VCaP (cell line): ENCODE results near the gene SMYD3.

Source experiments
- H3K27ac ChIP-seq: fragments of 450-650 bp; 2 replicates; pipeline ENCODE4 v1.5.1; 2017
- TF ChIP-seq, protein P1 (sequence below): fragments of 450-650 bp; conservative IDR thresholded peaks from 2 replicates; pipeline ENCODE4 v1.5.1; 2017; ENCODE audit warnings: mild to moderate bottlenecking, moderate library complexity

The SMYD3 gene

DNA sequence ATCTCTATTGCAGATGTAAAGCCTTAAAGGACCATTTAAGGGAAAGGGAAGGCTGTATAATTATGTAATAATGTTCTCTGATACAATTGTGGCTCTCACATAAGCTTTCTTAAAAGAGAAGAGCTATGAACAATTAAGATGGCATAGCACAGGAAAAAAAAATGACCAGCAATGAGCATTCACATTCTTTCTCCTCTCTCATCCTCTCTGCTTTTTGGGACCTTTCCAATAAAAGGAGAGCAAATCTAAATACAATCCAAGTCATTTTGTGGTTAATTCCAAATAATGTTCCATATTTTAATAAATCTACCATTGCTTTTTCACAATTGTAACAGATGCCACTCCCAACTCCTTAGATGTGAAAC, 23.5 kb downstream of the SMYD3 start:
- H3K27ac ChIP-seq, result no peak overlapping the region
- TF ChIP-seq, protein P1, sequence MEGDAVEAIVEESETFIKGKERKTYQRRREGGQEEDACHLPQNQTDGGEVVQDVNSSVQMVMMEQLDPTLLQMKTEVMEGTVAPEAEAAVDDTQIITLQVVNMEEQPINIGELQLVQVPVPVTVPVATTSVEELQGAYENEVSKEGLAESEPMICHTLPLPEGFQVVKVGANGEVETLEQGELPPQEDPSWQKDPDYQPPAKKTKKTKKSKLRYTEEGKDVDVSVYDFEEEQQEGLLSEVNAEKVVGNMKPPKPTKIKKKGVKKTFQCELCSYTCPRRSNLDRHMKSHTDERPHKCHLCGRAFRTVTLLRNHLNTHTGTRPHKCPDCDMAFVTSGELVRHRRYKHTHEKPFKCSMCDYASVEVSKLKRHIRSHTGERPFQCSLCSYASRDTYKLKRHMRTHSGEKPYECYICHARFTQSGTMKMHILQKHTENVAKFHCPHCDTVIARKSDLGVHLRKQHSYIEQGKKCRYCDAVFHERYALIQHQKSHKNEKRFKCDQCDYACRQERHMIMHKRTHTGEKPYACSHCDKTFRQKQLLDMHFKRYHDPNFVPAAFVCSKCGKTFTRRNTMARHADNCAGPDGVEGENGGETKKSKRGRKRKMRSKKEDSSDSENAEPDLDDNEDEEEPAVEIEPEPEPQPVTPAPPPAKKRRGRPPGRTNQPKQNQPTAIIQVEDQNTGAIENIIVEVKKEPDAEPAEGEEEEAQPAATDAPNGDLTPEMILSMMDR, result no peak

DNA sequence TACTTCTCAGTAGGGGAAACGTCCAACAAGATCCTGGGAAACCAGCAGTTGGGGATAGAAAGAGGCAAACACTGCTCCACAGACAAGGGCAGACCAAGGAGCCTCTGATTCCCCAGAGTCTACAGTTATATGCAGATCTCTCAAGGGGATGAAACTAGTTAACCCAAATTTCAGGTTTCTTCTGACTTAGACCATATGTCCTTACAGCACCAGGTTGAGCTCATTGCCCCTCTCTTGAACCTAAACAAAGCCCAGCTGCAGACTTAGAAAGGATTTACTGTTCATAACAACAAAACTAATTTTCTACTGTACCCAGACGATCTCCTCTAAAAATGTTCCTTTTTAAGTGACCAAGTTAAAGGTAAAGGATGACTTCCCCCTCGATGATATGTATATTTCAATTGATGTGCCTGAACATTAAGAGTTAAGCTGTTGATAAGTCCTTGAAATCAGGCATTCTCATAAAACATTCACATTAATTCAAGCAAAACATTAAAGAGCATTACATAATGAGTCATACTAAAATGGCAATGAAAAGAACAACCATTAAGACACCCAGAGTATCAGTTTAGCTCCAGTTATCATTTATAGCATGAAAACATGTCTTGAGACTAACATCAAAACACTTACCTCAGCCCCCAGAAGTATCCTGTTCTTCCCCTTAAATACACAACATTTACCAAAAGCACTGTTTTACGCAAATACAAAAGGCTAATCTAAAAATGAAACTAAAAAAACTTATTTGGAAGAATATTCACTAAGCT, 24.1 kb downstream of the SMYD3 start:
- H3K27ac ChIP-seq, result no peak overlapping the region
- TF ChIP-seq, protein P1, result no peak

DNA sequence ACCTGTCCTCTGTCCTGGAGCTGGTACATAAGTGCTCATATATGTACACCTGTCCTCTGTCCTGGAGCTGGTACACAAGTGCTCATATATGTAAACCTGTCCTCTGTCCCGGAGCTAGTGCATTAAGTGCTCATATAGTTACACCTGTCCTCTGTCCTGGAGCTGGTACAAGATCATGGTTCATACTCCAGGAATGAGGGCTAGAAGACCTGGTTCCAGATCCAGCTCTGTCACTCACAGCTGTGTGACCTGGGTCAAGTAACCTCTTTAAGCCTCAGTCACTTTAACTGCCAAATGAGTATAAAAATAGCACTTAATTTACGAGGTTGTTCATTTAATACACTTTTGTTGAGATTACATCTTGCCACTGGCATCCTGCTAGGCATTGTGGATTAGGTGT, 28.0 kb downstream of the SMYD3 start:
- no peak overlapping the region for H3K27ac ChIP-seq
- TF ChIP-seq, protein P1, result no peak

DNA sequence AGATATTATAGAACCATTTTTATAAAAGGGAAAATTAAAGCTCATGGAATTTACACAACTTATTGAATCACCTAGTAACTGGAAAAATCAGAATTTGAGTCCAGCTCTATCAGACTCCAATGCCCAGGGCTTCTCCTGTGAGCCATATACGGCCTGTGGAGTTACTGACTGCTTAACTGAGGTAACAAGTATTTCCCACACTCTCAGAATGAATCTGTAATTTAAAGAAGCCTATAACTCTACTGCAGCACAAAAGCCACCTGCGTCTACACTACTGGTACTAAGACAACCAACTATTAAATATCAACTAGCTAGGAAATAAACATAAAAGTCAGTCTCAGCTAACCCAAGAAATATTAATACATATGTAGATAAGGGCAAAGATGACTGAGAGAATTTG, 29.4 kb downstream of the SMYD3 start:
- H3K27ac ChIP-seq, result no peak overlapping the region
- TF ChIP-seq, protein P1, result no peak

DNA sequence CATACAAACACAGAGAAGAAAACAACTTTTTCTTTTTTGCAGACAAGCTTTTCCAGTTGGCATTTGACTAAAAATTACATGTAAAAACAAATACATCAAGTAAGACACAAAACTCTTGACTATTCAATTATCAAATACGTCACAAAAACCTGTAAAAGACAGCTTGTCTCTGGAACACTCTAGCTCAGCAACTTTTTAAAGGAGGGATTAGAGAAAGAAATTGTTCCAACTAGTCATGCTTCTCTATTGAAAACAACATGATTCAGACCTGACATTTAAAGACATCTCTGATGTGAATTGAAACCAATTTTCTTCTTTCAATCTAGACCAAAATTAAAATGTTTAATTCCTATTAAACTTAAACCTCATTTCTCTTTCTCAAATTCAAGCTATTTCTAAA, 30.3 kb downstream of the SMYD3 start:
- H3K27ac ChIP-seq, result no peak overlapping the region
- TF ChIP-seq, protein P1, result no peak

DNA sequence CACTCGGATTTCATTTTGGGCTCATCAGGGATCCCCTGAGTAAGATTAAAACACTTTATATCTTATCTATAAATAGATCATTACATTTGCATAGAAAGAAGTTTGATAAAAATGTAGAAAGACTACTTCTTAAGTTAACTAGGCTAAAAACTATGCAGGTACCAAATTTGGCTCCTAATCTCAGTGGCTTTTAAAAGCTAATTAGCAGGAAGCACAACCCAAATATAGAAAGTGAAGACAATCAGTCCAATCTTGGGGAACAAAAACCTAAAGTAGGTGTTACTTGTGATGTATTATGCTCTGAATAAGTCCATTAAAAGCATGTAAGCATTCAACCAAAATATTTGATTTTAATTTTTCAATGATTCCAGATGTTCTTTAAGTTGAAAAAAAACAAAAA, 35.4 kb downstream of the SMYD3 start:
- no peak overlapping the region for H3K27ac ChIP-seq

DNA sequence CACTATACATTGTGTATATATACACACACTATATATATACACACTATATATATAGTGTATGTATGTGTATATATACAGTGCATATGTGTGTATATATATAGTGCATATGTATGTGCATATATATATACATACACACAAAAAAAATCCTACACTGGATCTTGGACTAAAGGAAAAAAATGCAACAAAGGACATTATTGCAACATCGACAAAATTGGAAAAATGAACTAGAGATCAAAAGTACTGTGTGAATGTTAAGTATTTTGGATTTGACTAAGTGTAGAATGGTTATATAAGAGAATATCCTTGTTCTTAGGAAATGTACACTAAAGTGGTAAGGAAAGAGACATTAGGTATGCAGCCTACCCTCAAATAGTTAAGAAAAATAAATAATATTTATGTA, 36.5 kb downstream of the SMYD3 start:
- TF ChIP-seq, protein P1, result no peak

More for the DNA sequence above, 35.4 kb downstream of the SMYD3 start:
- TF ChIP-seq, protein P1, result no peak

More for the DNA sequence above, 36.5 kb downstream of the SMYD3 start:
- no peak overlapping the region for H3K27ac ChIP-seq
